ENCODE data around the gene OTOL1.

Gene OTOL1

GRCh38 chr3:161548301-161548700 is 51.7 kb downstream of the OTOL1 start:
- no peak for DNase-seq

GRCh38 chr3:161549261-161549660 is 52.7 kb downstream of the OTOL1 start:
- no peak for DNase-seq

- no peak for DNase-seq
Measured at GRCh38 chr3:161550491-161551195, 54.0 kb downstream of the OTOL1 start.

- no peak for DNase-seq
Measured at GRCh38 chr3:161551697-161552096, 55.1 kb downstream of the OTOL1 start.

- DNase-seq: no peak
Measured at GRCh38 chr3:161552984-161553560, 56.5 kb downstream of the OTOL1 start.

All from DMS 273 treated with DMSO at 0.1 percent for 48 hours (cell line).